Measurements from ENCODE around the gene GFRA1.

GRCh38 chr10:116109881-116110280 is 163.1 kb downstream of the GFRA1 start:
- no peak for TF ChIP-seq CTCF (IDR thresholded peaks at IDR 0.05)
- no peak for TF ChIP-seq POLR2A (IDR thresholded peaks at IDR 0.05)
- no peak for TF ChIP-seq EP300 (IDR thresholded peaks at IDR 0.05)
